Activated T-helper 17 cell treated with anti-CD3 and anti-CD28 coated beads, Interleukin-2, amount 50 U/mL, for 72 hours (primary cell): ENCODE data around the gene RNU6-7. TPM values are rescaled to one million over a fixed set of nuclear protein-coding genes. Genes with fewer than 3 reads are reported as not detected.

Experiments
- ATAC-seq: fragments of 150-1000 bp; cut with Tn5 transposase; replicated peaks from 2 replicates; pipeline ENCODE4 v1.10.0; 2021; ENCODE audit warnings: mild to moderate bottlenecking, moderate library complexity
- H3K27ac Mint-ChIP-seq: one replicate; pipeline ENCODE4 v1.8.0; 2022; ENCODE audit warnings: mixed read lengths
- H3K27me3 Mint-ChIP-seq: one replicate; pipeline ENCODE4 v1.8.0; 2022; ENCODE audit warnings: mixed read lengths
- H3K36me3 Mint-ChIP-seq: one replicate; pipeline ENCODE4 v1.8.0; 2022; ENCODE audit warnings: low read depth, mild to moderate bottlenecking, mixed read lengths
- H3K4me1 Mint-ChIP-seq: one replicate; pipeline ENCODE4 v1.8.0; 2022; ENCODE audit warnings: mixed read lengths
- H3K4me3 Mint-ChIP-seq: one replicate; pipeline ENCODE4 v1.8.0; 2022; ENCODE audit warnings: mild to moderate bottlenecking, mixed read lengths
- H3K9me3 Mint-ChIP-seq: one replicate; pipeline ENCODE4 v1.8.0; 2022; ENCODE audit warnings: mixed read lengths
- total RNA-seq, 2 donors: library from RNA; stranded (reverse); gene quantifications; one replicate each; pipeline ENCODE4 v1.2.3, GENCODE V29; 2022

The RNU6-7 gene
- total RNA-seq, 2 donors from 2014 or later = not detected

- Mint-ChIP-seq H3K36me3 (no peaks in the 10 kb centered on the region), H3K27me3 (peaks cover 13% of the 10 kb centered on the region), H3K27ac (no peak overlapping the region), H3K4me1 (no peaks in the 10 kb centered on the region), H3K9me3 (no peaks in the 10 kb centered on the region), H3K4me3 (no peak overlapping the region)
- no peak for ATAC-seq
Measured at GRCh38 chr14:32224737-32225377, 23.0 kb downstream of the RNU6-7 start.

- Mint-ChIP-seq H3K4me3 (no peak overlapping the region), H3K4me1 (no peaks in the 10 kb centered on the region), H3K27me3 (peaks cover 13% of the 10 kb centered on the region), H3K9me3 (no peaks in the 10 kb centered on the region), H3K36me3 (no peaks in the 10 kb centered on the region), H3K27ac (no peak overlapping the region)
- ATAC-seq = no peak
Measured at GRCh38 chr14:32225378-32225920, 23.6 kb downstream of the RNU6-7 start.

- Mint-ChIP-seq H3K4me3 (no peak overlapping the region), H3K4me1 (no peaks in the 10 kb centered on the region), H3K27me3 (peaks cover 13% of the 10 kb centered on the region), H3K9me3 (no peaks in the 10 kb centered on the region), H3K27ac (no peak overlapping the region), H3K36me3 (no peaks in the 10 kb centered on the region)
- ATAC-seq = no peak
Measured at GRCh38 chr14:32226056-32226455, 24.2 kb downstream of the RNU6-7 start.

GRCh38 chr14:32230181-32230580 lies 28.3 kb downstream of the RNU6-7 start:
- no peak overlapping the region for H3K27ac Mint-ChIP-seq
- no peaks in the 10 kb centered on the region for H3K36me3 Mint-ChIP-seq
- no peaks in the 10 kb centered on the region for H3K9me3 Mint-ChIP-seq
- no peaks in the 10 kb centered on the region for H3K27me3 Mint-ChIP-seq
- H3K4me1 Mint-ChIP-seq = peaks cover 10% of the 10 kb centered on the region
- ATAC-seq = no peak
- H3K4me3 Mint-ChIP-seq = no peak overlapping the region

- H3K27me3 Mint-ChIP-seq = no peaks in the 10 kb centered on the region
- ATAC-seq = no peak
- H3K4me1 Mint-ChIP-seq = peaks cover 10% of the 10 kb centered on the region
- H3K27ac Mint-ChIP-seq = no peak overlapping the region
- no peaks in the 10 kb centered on the region for H3K9me3 Mint-ChIP-seq
- H3K4me3 Mint-ChIP-seq = no peak overlapping the region
- no peaks in the 10 kb centered on the region for H3K36me3 Mint-ChIP-seq
Measured at GRCh38 chr14:32230695-32231280, 28.9 kb downstream of the RNU6-7 start.

- no peak for ATAC-seq
- Mint-ChIP-seq H3K36me3 (no peaks in the 10 kb centered on the region), H3K27ac (no peak overlapping the region), H3K9me3 (no peaks in the 10 kb centered on the region), H3K27me3 (no peaks in the 10 kb centered on the region), H3K4me1 (peaks cover 10% of the 10 kb centered on the region), H3K4me3 (no peak overlapping the region)
Measured at GRCh38 chr14:32232481-32232880, 30.6 kb downstream of the RNU6-7 start.

- H3K4me1 Mint-ChIP-seq = peaks cover 10% of the 10 kb centered on the region
Measured at GRCh38 chr14:32233260-32233659, 31.4 kb downstream of the RNU6-7 start.

GRCh38 chr14:32244404-32244803 lies 42.6 kb downstream of the RNU6-7 start:
- Mint-ChIP-seq H3K4me1 (no peaks in the 10 kb centered on the region), H3K27ac (no peak overlapping the region), H3K9me3 (peaks cover under 1% of the 10 kb centered on the region), H3K27me3 (no peaks in the 10 kb centered on the region), H3K36me3 (no peaks in the 10 kb centered on the region), H3K4me3 (no peak overlapping the region)
- no peak for ATAC-seq

More at GRCh38 chr14:32233260-32233659, 31.4 kb downstream of the RNU6-7 start:
- Mint-ChIP-seq H3K9me3 (no peaks in the 10 kb centered on the region), H3K36me3 (no peaks in the 10 kb centered on the region), H3K27me3 (no peaks in the 10 kb centered on the region), H3K4me3 (no peak overlapping the region), H3K27ac (no peak overlapping the region)
- no peak for ATAC-seq

GRCh38 chr14:32246751-32247150 lies 44.9 kb downstream of the RNU6-7 start:
- no peak overlapping the region for H3K27ac Mint-ChIP-seq
- H3K9me3 Mint-ChIP-seq = no peaks in the 10 kb centered on the region
- no peaks in the 10 kb centered on the region for H3K27me3 Mint-ChIP-seq
- no peak for ATAC-seq
- no peaks in the 10 kb centered on the region for H3K36me3 Mint-ChIP-seq
- H3K4me3 Mint-ChIP-seq = no peak overlapping the region
- no peaks in the 10 kb centered on the region for H3K4me1 Mint-ChIP-seq

GRCh38 chr14:32249371-32249770 lies 47.5 kb downstream of the RNU6-7 start:
- no peak for ATAC-seq
- H3K4me3 Mint-ChIP-seq = no peak overlapping the region
- no peaks in the 10 kb centered on the region for H3K27me3 Mint-ChIP-seq
- H3K9me3 Mint-ChIP-seq = no peaks in the 10 kb centered on the region
- no peak overlapping the region for H3K27ac Mint-ChIP-seq
- H3K4me1 Mint-ChIP-seq = no peaks in the 10 kb centered on the region
- H3K36me3 Mint-ChIP-seq = no peaks in the 10 kb centered on the region

GRCh38 chr14:32249780-32250179 lies 47.9 kb downstream of the RNU6-7 start:
- no peaks in the 10 kb centered on the region for H3K36me3 Mint-ChIP-seq
- H3K4me1 Mint-ChIP-seq = no peaks in the 10 kb centered on the region
- H3K27ac Mint-ChIP-seq = no peak overlapping the region
- H3K4me3 Mint-ChIP-seq = no peak overlapping the region
- H3K27me3 Mint-ChIP-seq = no peaks in the 10 kb centered on the region
- H3K9me3 Mint-ChIP-seq = no peaks in the 10 kb centered on the region
- ATAC-seq = no peak

GRCh38 chr14:32250681-32251080 lies 48.8 kb downstream of the RNU6-7 start:
- H3K4me3 Mint-ChIP-seq = no peak overlapping the region
- no peaks in the 10 kb centered on the region for H3K4me1 Mint-ChIP-seq
- no peaks in the 10 kb centered on the region for H3K9me3 Mint-ChIP-seq
- H3K27me3 Mint-ChIP-seq = no peaks in the 10 kb centered on the region
- H3K27ac Mint-ChIP-seq = no peak overlapping the region
- H3K36me3 Mint-ChIP-seq = no peaks in the 10 kb centered on the region
- no peak for ATAC-seq

- Mint-ChIP-seq H3K9me3 (no peaks in the 10 kb centered on the region), H3K36me3 (no peaks in the 10 kb centered on the region), H3K27ac (no peak overlapping the region), H3K4me3 (no peak overlapping the region), H3K27me3 (no peaks in the 10 kb centered on the region), H3K4me1 (no peaks in the 10 kb centered on the region)
- no peak for ATAC-seq
Measured at GRCh38 chr14:32251530-32251929, 49.7 kb downstream of the RNU6-7 start.
